Mesothelial cell of epicardium (in vitro differentiated cells): ENCODE measurements around the gene SPEG. TPM values are rescaled to one million over a fixed set of nuclear protein-coding genes. Genes with fewer than 3 reads are reported as not detected.

Source experiments
- DNase-seq, 2 experiments: peaks; one replicate each; pipeline ENCODE4 v3.0.0; 2021; ENCODE audit warnings: low spot score in 2 of 2; ENCODE audit not compliant: unreplicated experiment in 2 of 2
- H3K27ac Mint-ChIP-seq: 2 replicates; pipeline ENCODE4 v1.8.0; 2021; ENCODE audit warnings: mixed read lengths
- H3K27me3 Mint-ChIP-seq: 2 replicates; pipeline ENCODE4 v1.8.0; 2021; ENCODE audit warnings: low read depth, mixed read lengths
- H3K36me3 Mint-ChIP-seq: 2 replicates; pipeline ENCODE4 v1.8.0; 2021; ENCODE audit warnings: mixed read lengths
- H3K4me1 Mint-ChIP-seq: 2 replicates; pipeline ENCODE4 v1.8.0; 2021; ENCODE audit warnings: mixed read lengths
- H3K4me3 Mint-ChIP-seq: 2 replicates; pipeline ENCODE4 v1.8.0; 2021; ENCODE audit warnings: mild to moderate bottlenecking, moderate library complexity, mixed read lengths
- H3K9me3 Mint-ChIP-seq: 2 replicates; pipeline ENCODE4 v1.8.0; 2021; ENCODE audit warnings: mixed read lengths
- CTCF ChIP-seq: fragments of 200-600 bp; sonication (generic); IDR thresholded peaks from one replicate; pipeline ENCODE4 v1.5.0; 2021; ENCODE audit warnings: antibody characterized with exemption; ENCODE audit not compliant: unreplicated experiment
- total RNA-seq: library from RNA; stranded (reverse); gene quantifications from 3 replicates; pipeline ENCODE4 v1.2.1, GENCODE V29; 2021

SPEG gene
- total RNA-seq, 1 donor from 2014 or later = 97.7 TPM

- H3K27me3 Mint-ChIP-seq = peaks cover 23% of the 10 kb centered on the region
- no peaks in the 10 kb centered on the region for H3K9me3 Mint-ChIP-seq
- H3K4me3 Mint-ChIP-seq = no peak overlapping the region
- peaks cover 19% of the 10 kb centered on the region for H3K4me1 Mint-ChIP-seq
- no peak overlapping the region for H3K27ac Mint-ChIP-seq
- no peak for DNase-seq
- no peaks in the 10 kb centered on the region for H3K36me3 Mint-ChIP-seq
- TF ChIP-seq CTCF = no peak
These were observed 11.6 kb upstream of the SPEG start for GRCh38 chr2:219422952-219423534.

GRCh38 chr2:219423652-219424377, 10.8 kb upstream of the SPEG start:
- TF ChIP-seq CTCF = no peak
- no peak for DNase-seq
- H3K27me3 Mint-ChIP-seq = peaks cover 20% of the 10 kb centered on the region
- no peaks in the 10 kb centered on the region for H3K36me3 Mint-ChIP-seq
- H3K27ac Mint-ChIP-seq = no peak overlapping the region
- H3K4me1 Mint-ChIP-seq = peaks cover 19% of the 10 kb centered on the region
- H3K9me3 Mint-ChIP-seq = no peaks in the 10 kb centered on the region
- no peak overlapping the region for H3K4me3 Mint-ChIP-seq

DNA sequence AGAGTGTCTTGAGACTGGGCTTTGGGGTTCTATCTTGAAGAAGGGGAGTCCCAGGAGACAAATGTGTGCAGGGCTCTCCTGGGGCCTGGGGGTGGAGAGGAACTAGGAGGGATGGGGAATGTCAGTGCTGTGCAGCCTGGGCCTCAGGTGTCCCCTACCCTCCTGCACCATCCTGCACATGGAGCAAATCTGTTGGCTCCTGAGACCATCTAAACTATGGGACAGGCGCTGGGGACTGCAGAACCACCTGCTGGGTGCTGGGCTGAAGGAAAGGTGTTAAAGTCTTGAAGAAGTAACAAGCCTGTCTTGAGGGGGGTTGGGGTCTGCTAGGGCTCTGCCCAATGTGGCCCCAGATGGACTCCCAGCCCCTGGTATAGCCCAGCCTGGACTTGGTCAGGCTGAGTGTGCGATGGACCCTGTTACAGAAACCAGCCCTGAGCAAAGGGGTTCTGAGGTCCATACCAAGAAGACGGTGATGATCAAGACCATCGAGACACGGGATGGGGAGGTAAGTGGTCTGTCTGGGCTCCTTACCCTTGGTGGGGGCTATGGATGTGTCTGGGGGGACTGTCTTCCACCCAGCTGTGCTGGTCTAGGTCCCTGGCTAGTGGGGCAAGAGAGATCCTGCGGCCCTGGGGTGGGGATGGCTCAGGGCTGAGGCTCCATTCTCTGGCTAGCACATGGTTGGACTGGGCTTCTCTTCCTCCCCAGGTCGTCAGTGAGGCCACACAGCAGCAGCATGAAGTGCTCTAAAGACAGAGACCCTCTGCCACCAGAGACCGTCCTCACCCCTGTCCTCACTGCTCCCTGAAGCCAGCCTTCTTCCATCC, 9.2 kb upstream of the SPEG start:
- no peaks in the 10 kb centered on the region for H3K36me3 Mint-ChIP-seq
- peaks cover 12% of the 10 kb centered on the region for H3K4me1 Mint-ChIP-seq
- TF ChIP-seq CTCF = no peak
- H3K27ac Mint-ChIP-seq = no peak overlapping the region
- H3K9me3 Mint-ChIP-seq = no peaks in the 10 kb centered on the region
- peaks cover 6% of the 10 kb centered on the region for H3K27me3 Mint-ChIP-seq
- no peak for DNase-seq
- no peak overlapping the region for H3K4me3 Mint-ChIP-seq

DNA sequence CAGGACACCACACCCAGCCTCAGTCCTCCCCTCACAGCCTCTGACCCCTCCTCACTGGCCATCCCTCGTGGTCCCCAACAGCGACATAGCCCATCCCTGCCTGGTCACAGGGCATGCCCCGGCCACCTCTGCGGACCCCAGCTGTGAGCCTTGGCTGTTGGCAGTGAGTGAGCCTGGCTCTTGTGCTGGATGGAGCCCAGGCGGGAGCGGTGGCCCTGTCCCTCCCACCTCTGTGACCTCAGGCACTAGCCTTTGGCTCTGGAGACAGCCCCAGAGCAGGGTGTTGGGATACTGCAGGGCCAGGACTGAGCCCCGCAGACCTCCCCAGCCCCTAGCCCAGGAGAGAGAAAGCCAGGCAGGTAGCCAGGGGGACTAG, 8.6 kb upstream of the SPEG start:
- TF ChIP-seq CTCF = no peak
- H3K27ac Mint-ChIP-seq = no peak overlapping the region
- no peaks in the 10 kb centered on the region for H3K9me3 Mint-ChIP-seq
- peaks cover 12% of the 10 kb centered on the region for H3K4me1 Mint-ChIP-seq
- DNase-seq = no peak
- H3K4me3 Mint-ChIP-seq = no peak overlapping the region
- H3K36me3 Mint-ChIP-seq = no peaks in the 10 kb centered on the region
- peaks cover 2% of the 10 kb centered on the region for H3K27me3 Mint-ChIP-seq

- Mint-ChIP-seq H3K4me3 (no peak overlapping the region), H3K36me3 (no peaks in the 10 kb centered on the region), H3K27me3 (peaks cover 2% of the 10 kb centered on the region), H3K27ac (no peak overlapping the region), H3K9me3 (no peaks in the 10 kb centered on the region), H3K4me1 (peaks cover 15% of the 10 kb centered on the region)
- TF ChIP-seq CTCF = no peak
- no peak for DNase-seq
These were observed 8.0 kb upstream of the SPEG start for GRCh38 chr2:219426534-219427136.
